ENCODE measurements around the gene GUCY1A1. TPM values are rescaled to one million over a fixed set of nuclear protein-coding genes. Genes with fewer than 3 reads are reported as not detected.

The GUCY1A1 gene
- total RNA-seq, 1 donor from 2014 or later, result 1.0 TPM

- Histone ChIP-seq H3K9me3 (ENCODE audit: insufficient read depth, low read depth, low read length) (no peaks in the 10 kb centered on the region), H3K79me2 (ENCODE audit: insufficient read depth, low read length) (no peaks in the 10 kb centered on the region), H3K4me2 (ENCODE audit: low read length) (no peak overlapping the region), H3K27me3 (ENCODE audit: insufficient read depth, low read length) (no peaks in the 10 kb centered on the region), H3K9ac (ENCODE audit: low read length) (no peak overlapping the region), H3K4me1 (ENCODE audit: insufficient read depth, low read length) (no peaks in the 10 kb centered on the region), H3K36me3 (ENCODE audit: insufficient read depth, low read length) (no peaks in the 10 kb centered on the region), H2AFZ (ENCODE audit: low read depth, low read length) (no peak overlapping the region), H4K20me1 (ENCODE audit: insufficient read depth, low read length) (no peaks in the 10 kb centered on the region), H3K27ac (ENCODE audit: low read depth, low read length) (no peak overlapping the region), H3K4me3 (ENCODE audit: insufficient read depth, low read depth, low read length) (no peak overlapping the region)
- H3K27ac Mint-ChIP-seq (ENCODE audit: unreplicated experiment), result no peak overlapping the region
- FAIRE-seq (no peak), DNase-seq (ENCODE audit: low read depth) (peak; percentile 64)
- H3K4me1 Mint-ChIP-seq (ENCODE audit: low read depth, unreplicated experiment), result no peaks in the 10 kb centered on the region
- no peak overlapping the region for H3K4me3 Mint-ChIP-seq (ENCODE audit: unreplicated experiment)
- H3K9me3 Mint-ChIP-seq (ENCODE audit: unreplicated experiment), result peaks cover 2% of the 10 kb centered on the region
- peaks cover 6% of the 10 kb centered on the region for H3K27me3 Mint-ChIP-seq (ENCODE audit: low read depth, unreplicated experiment)
- H3K36me3 Mint-ChIP-seq (ENCODE audit: low read depth, unreplicated experiment), result no peaks in the 10 kb centered on the region
- TF ChIP-seq EZH2 (IDR thresholded peaks at IDR 0.05; ENCODE audit: insufficient read depth, low read length), result no peak
- TF ChIP-seq, protein P1, sequence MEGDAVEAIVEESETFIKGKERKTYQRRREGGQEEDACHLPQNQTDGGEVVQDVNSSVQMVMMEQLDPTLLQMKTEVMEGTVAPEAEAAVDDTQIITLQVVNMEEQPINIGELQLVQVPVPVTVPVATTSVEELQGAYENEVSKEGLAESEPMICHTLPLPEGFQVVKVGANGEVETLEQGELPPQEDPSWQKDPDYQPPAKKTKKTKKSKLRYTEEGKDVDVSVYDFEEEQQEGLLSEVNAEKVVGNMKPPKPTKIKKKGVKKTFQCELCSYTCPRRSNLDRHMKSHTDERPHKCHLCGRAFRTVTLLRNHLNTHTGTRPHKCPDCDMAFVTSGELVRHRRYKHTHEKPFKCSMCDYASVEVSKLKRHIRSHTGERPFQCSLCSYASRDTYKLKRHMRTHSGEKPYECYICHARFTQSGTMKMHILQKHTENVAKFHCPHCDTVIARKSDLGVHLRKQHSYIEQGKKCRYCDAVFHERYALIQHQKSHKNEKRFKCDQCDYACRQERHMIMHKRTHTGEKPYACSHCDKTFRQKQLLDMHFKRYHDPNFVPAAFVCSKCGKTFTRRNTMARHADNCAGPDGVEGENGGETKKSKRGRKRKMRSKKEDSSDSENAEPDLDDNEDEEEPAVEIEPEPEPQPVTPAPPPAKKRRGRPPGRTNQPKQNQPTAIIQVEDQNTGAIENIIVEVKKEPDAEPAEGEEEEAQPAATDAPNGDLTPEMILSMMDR (IDR thresholded peaks at IDR 0.05; ENCODE audit: insufficient read depth, low read depth, low read length), result no peak
These were observed 79.3 kb downstream of the GUCY1A1 start for GRCh38 chr4:155745984-155746383.

GRCh38 chr4:155748039-155748438 lies 81.4 kb downstream of the GUCY1A1 start:
- Mint-ChIP-seq H3K4me3 (ENCODE audit: unreplicated experiment) (no peak overlapping the region), H3K27ac (ENCODE audit: unreplicated experiment) (no peak overlapping the region), H3K36me3 (ENCODE audit: low read depth, unreplicated experiment) (no peaks in the 10 kb centered on the region), H3K9me3 (ENCODE audit: unreplicated experiment) (peaks cover 2% of the 10 kb centered on the region), H3K27me3 (ENCODE audit: low read depth, unreplicated experiment) (peaks cover 6% of the 10 kb centered on the region), H3K4me1 (ENCODE audit: low read depth, unreplicated experiment) (no peaks in the 10 kb centered on the region)
- H3K9me3 ChIP-seq (ENCODE audit: insufficient read depth, low read depth, low read length), result no peaks in the 10 kb centered on the region
- DNase-seq (ENCODE audit: low read depth) (no peak), FAIRE-seq (no peak)
- H3K27me3 ChIP-seq (ENCODE audit: insufficient read depth, low read length), result no peaks in the 10 kb centered on the region
- no peaks in the 10 kb centered on the region for H3K79me2 ChIP-seq (ENCODE audit: insufficient read depth, low read length)
- H3K36me3 ChIP-seq (ENCODE audit: insufficient read depth, low read length), result no peaks in the 10 kb centered on the region
- no peak overlapping the region for H3K27ac ChIP-seq (ENCODE audit: low read depth, low read length)
- TF ChIP-seq, protein P1 (IDR thresholded peaks at IDR 0.05; ENCODE audit: insufficient read depth, low read depth, low read length), result no peak
- no peak for TF ChIP-seq EZH2 (IDR thresholded peaks at IDR 0.05; ENCODE audit: insufficient read depth, low read length)
- no peaks in the 10 kb centered on the region for H4K20me1 ChIP-seq (ENCODE audit: insufficient read depth, low read length)
- no peaks in the 10 kb centered on the region for H3K4me1 ChIP-seq (ENCODE audit: insufficient read depth, low read length)
- no peak overlapping the region for H2AFZ ChIP-seq (ENCODE audit: low read depth, low read length)
- no peak overlapping the region for H3K4me3 ChIP-seq (ENCODE audit: insufficient read depth, low read depth, low read length)
- H3K4me2 ChIP-seq (ENCODE audit: low read length), result no peak overlapping the region
- no peak overlapping the region for H3K9ac ChIP-seq (ENCODE audit: low read length)

- H3K4me2 ChIP-seq (ENCODE audit: low read length), result no peak overlapping the region
- TF ChIP-seq, protein P1 (IDR thresholded peaks at IDR 0.05; ENCODE audit: insufficient read depth, low read depth, low read length), result no peak
- TF ChIP-seq EZH2 (IDR thresholded peaks at IDR 0.05; ENCODE audit: insufficient read depth, low read length), result no peak
- DNase-seq (ENCODE audit: low read depth) (no peak), FAIRE-seq (no peak)
- peaks cover 6% of the 10 kb centered on the region for H3K27me3 Mint-ChIP-seq (ENCODE audit: low read depth, unreplicated experiment)
- no peak overlapping the region for H3K4me3 Mint-ChIP-seq (ENCODE audit: unreplicated experiment)
- H3K9me3 Mint-ChIP-seq (ENCODE audit: unreplicated experiment), result no peaks in the 10 kb centered on the region
- H4K20me1 ChIP-seq (ENCODE audit: insufficient read depth, low read length), result no peaks in the 10 kb centered on the region
- no peak overlapping the region for H3K4me3 ChIP-seq (ENCODE audit: insufficient read depth, low read depth, low read length)
- no peaks in the 10 kb centered on the region for H3K36me3 ChIP-seq (ENCODE audit: insufficient read depth, low read length)
- H3K27me3 ChIP-seq (ENCODE audit: insufficient read depth, low read length), result no peaks in the 10 kb centered on the region
- H3K36me3 Mint-ChIP-seq (ENCODE audit: low read depth, unreplicated experiment), result no peaks in the 10 kb centered on the region
- H3K9me3 ChIP-seq (ENCODE audit: insufficient read depth, low read depth, low read length), result no peaks in the 10 kb centered on the region
- H3K27ac ChIP-seq (ENCODE audit: low read depth, low read length), result no peak overlapping the region
- no peaks in the 10 kb centered on the region for H3K4me1 ChIP-seq (ENCODE audit: insufficient read depth, low read length)
- no peaks in the 10 kb centered on the region for H3K79me2 ChIP-seq (ENCODE audit: insufficient read depth, low read length)
- H3K4me1 Mint-ChIP-seq (ENCODE audit: low read depth, unreplicated experiment), result no peaks in the 10 kb centered on the region
- no peak overlapping the region for H2AFZ ChIP-seq (ENCODE audit: low read depth, low read length)
- H3K27ac Mint-ChIP-seq (ENCODE audit: unreplicated experiment), result no peak overlapping the region
- no peak overlapping the region for H3K9ac ChIP-seq (ENCODE audit: low read length)
These were observed 82.4 kb downstream of the GUCY1A1 start for GRCh38 chr4:155749041-155749440.
